ENCODE data around the gene CCNT1. TPM values are rescaled to one million over a fixed set of nuclear protein-coding genes. Genes with fewer than 3 reads are reported as not detected.

The CCNT1 gene
- total and polyA plus RNA-seq, 2 of the 13 experiments (the other 11 are each of a cell fraction or from before 2014, with no cell fraction given) = 18.0 to 28.2 TPM

GRCh38 chr12:48716493-48717251, at the start of gene CCNT1 (continued):
- peak; percentile 89; the same call in 1 of the 2 replicates for TF ChIP-seq MYPOP (CRISPR knock-in tag; IDR thresholded peaks at IDR 0.05)
- TF ChIP-seq ZNF512B (CRISPR knock-in tag; IDR thresholded peaks at IDR 0.05; ENCODE audit: borderline replicate concordance) = peak; percentile 58; the same call in 1 of the 2 replicates
- peak; percentile 90 for TF ChIP-seq ZNF572 (CRISPR knock-in tag; IDR thresholded peaks at IDR 0.05)
- no peak; the same call in 1 of the 2 replicates for TF ChIP-seq CBX5 (CRISPR knock-in tag; IDR thresholded peaks at IDR 0.05; ENCODE audit: borderline replicate concordance)
- TF ChIP-seq WIZ (CRISPR knock-in tag; IDR thresholded peaks at IDR 0.05) = no peak
- peak; percentile 77; the same call in 1 of the 2 replicates for TF ChIP-seq TFDP2 (CRISPR knock-in tag; IDR thresholded peaks at IDR 0.05)
- TF ChIP-seq KDM5A (IDR thresholded peaks at IDR 0.05; ENCODE audit: borderline replicate concordance, low read length) = peak; percentile 79
- TF ChIP-seq RBM39 (IDR thresholded peaks at IDR 0.05; ENCODE audit: low read depth, low read length, poor library complexity, severe bottlenecking) = peak; percentile 35
- no peak for TF ChIP-seq ZNF652 (CRISPR knock-in tag; IDR thresholded peaks at IDR 0.05; ENCODE audit: borderline replicate concordance, low read depth)
- no peak for TF ChIP-seq ZBTB49 (CRISPR knock-in tag; IDR thresholded peaks at IDR 0.05; ENCODE audit: borderline replicate concordance)
- TF ChIP-seq ZNF761 (CRISPR knock-in tag; conservative IDR thresholded peaks at IDR 0.05) = 0 out of 2 replicates have a peak, but pooled peaks have one; percentile 66
- TF ChIP-seq ZMYM3 (CRISPR knock-in tag; IDR thresholded peaks at IDR 0.05) = peak; percentile 86
- TF ChIP-seq AHDC1 (CRISPR knock-in tag; IDR thresholded peaks at IDR 0.05; ENCODE audit: borderline replicate concordance) = peak; percentile 70; the same call in 1 of the 2 replicates
- TF ChIP-seq ZNF383 (CRISPR knock-in tag; IDR thresholded peaks at IDR 0.05; ENCODE audit: borderline replicate concordance) = no peak
